GM12872 (cell line): ENCODE data around the gene RNF19B.

Source experiments
- TF ChIP-seq, protein P1 (sequence below): IDR thresholded peaks from 3 replicates; pipeline ENCODE4 v1.5.1; 2011; ENCODE audit warnings: low read depth, mild to moderate bottlenecking, low read length, moderate library complexity; ENCODE audit not compliant: insufficient read depth

RNF19B gene

DNA sequence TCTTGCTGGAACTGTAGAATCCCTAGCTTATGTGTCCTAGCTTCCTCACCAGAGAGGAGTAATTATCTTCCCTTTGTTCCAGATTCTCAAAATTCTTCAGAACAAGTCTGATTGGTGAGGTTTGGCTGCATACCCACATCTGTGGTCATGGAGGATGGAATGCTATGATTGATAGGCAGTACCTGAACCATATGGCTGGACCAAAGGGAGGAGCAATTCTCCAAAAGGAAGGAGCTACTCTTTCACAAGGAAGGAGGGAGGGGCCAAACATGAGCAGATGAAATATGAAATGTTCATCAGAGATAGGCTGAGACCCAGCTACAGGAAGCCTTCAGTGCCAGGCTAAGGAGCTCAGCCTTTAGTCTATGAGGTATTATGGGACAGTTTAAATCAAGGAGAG lies 5.0 kb upstream of the RNF19B start:
- TF ChIP-seq, protein P1, sequence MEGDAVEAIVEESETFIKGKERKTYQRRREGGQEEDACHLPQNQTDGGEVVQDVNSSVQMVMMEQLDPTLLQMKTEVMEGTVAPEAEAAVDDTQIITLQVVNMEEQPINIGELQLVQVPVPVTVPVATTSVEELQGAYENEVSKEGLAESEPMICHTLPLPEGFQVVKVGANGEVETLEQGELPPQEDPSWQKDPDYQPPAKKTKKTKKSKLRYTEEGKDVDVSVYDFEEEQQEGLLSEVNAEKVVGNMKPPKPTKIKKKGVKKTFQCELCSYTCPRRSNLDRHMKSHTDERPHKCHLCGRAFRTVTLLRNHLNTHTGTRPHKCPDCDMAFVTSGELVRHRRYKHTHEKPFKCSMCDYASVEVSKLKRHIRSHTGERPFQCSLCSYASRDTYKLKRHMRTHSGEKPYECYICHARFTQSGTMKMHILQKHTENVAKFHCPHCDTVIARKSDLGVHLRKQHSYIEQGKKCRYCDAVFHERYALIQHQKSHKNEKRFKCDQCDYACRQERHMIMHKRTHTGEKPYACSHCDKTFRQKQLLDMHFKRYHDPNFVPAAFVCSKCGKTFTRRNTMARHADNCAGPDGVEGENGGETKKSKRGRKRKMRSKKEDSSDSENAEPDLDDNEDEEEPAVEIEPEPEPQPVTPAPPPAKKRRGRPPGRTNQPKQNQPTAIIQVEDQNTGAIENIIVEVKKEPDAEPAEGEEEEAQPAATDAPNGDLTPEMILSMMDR, result no peak

DNA sequence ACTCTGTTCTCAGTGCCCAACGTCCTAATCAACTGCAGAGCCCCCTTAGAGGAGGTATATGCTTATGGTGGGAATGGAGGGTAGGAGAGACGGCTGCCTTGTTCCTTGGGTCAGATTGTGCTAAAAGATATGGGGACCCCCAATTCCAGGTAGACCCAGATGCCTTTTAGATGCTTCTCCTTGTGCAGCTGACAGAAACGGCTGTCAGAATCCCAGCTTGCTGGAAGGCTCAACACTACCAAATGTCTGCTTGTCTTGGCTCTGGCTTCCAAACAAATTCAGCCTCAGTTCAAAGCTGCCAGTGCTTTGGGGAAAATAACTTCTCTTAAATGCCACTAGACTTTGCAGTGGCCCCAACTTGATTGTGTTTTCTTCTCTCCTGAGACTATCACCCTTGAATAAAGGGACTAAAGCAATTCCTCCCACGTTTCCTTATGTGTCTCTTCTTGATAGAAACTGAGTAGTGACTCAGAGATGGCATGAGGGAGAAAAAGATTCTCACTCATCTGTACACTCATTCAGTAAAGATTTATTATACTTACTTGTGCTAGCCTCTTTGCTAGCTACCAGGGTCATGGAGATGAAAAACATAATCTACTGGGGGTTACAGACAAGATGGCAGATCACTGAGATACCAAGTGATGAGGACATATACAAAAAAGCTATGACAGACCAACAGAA lies 3.4 kb upstream of the RNF19B start:
- TF ChIP-seq, protein P1, result no peak

DNA sequence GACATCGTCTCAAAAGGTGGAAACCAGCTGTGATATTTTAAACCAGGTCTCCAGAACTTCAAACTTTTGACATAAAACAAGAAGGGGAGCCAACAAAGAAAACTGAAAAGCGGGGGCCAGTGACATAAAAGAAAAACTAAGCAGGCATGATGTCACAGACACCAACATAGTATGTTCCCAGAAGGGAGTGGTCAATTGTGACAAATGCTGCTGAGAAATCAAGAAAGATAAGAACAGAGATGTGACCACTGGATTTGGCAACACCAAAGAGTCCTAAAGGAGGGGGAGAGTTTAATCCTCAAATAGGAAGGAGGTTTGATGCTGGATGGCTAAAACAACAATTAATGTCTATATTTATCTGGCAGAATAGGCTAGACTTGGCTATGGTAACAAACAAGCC lies 2.3 kb upstream of the RNF19B start:
- TF ChIP-seq, protein P1, result no peak

DNA sequence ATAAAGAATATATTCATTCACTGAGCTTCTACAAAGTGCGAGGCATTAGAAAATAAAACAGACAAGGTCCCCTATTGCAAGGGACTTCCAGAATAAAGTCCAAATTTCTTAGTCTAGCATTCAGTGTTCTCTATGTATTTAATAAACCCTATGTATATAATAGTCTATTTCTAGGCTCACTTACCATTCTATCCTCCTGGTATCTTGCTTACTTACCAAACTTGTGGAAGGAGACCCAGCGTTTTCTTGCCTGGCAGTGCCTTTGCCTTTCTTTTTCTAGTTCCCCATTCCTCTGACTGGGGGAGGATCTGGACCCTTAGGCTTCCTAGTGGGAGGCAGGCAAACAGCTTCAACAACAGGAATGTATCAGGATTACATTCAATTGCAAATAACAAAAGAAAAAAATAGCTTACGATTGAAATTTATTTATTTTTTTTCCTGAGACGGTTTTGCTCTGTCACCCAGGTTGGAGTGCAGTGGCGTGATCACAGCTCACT lies 690 bp upstream of the RNF19B start:
- TF ChIP-seq, protein P1, result no peak

DNA sequence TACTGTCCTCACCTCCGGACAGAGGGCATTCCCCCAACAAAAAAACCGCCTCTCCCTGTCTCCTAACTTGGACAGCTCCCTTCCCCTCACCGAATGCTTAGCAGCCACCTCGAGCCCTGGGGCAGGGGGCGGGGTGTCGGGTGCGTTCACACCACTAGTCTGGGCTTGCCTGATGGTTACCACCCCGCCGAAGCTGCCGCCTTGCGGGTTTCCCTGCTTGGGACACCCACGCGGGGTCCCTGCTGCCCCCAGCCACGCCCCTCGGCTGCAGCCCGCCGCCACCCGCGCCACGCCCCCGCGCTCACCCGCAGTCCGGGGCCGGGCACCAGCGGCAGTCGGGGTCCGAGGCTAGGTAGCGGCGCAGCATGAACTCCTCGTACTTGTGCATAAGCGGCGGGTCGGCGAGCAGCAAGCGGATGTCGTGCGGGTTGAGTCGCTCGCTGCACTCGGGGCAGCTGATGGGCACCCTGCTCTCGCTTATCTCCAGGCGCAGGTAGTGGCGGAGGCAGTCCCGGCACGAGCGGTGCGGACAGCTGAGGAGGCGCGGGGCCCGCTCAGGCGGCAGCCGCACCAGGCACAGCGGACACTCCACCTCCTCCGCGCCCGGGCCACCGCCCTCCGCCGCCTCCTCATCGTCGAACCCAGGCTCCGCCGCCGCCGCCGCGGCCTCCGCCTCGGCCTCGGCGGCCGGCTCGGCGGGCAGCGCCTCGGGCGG lies 706 bp downstream of the RNF19B start:
- TF ChIP-seq, protein P1, result no peak

DNA sequence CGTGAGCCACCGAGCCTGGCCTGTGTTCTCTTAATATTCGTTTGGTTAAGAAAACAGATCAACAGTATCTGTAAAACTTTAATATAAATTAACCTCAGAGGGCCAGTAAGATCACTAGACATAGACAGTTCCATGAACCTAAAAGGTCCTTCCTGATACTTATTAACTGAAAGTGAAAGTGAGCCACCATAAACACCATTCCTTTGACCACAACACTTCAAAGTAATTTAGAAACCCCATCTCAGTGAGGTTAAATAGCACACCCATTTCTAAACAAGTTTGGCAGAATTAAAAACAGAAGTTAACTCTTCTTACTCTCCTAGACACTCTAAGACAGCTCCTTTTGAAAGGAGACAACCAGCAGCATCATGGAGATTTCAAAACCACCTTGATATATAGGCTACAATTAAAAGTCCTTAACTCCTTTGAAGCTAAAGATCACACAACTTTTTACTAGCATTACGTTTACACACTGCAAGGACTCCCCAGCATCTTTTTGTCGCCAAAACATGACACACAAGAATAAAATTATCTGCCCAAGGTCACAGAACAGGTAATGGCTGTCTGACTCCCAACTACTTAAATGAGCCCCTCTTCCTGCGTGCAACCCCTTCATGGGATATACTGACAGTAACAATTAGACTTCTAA lies 2.2 kb downstream of the RNF19B start:
- TF ChIP-seq, protein P1, result no peak

DNA sequence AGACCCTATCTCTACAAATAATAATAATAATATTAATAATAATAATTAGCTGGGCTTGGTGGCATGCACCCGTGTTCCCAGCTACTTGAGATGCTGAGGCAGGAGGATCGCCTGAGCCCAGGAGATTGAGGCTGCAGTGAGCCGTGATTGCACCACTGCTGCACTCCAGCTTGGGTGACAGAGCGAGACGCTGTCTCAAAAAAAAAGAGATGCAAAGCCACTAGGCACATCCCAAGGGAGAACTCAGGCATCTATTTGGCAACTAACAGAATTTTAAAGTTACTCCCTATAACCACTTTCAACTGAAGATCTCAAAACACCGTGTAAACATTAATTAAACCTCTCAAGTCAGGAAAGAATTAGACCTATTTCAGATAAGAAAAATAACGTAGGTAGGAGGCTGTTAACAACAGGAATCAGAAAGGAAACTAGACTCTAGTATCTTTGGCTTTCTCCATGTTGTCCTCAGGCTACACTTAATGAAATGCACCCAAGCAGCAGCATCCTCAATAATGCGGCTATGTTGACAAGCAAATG lies 3.7 kb downstream of the RNF19B start:
- TF ChIP-seq, protein P1, result no peak
